Measurements from ENCODE around the gene STAG1.

STAG1 gene

GRCh38 chr3:136694321-136694720, 57.9 kb downstream of the STAG1 start:
- no peak overlapping the region for H3K27ac ChIP-seq (replicated peaks)
- H3K27me3 ChIP-seq (ENCODE audit: insufficient read depth, poor library complexity, severe bottlenecking), result no peaks in the 10 kb centered on the region
- no peak for TF ChIP-seq POLR2AphosphoS5 (IDR thresholded peaks at IDR 0.05; ENCODE audit: low read depth)
- TF ChIP-seq CTCF (IDR thresholded peaks at IDR 0.05; ENCODE audit: insufficient read depth, low read length), result no peak
- no peak for TF ChIP-seq SPI1 (IDR thresholded peaks at IDR 0.05; ENCODE audit: borderline replicate concordance, low read depth)
- no peak for TF ChIP-seq REST (IDR thresholded peaks at IDR 0.05; ENCODE audit: insufficient replicate concordance, low read depth)
- TF ChIP-seq GABPA (IDR thresholded peaks at IDR 0.05; ENCODE audit: low read depth), result no peak
- H3K4me3 ChIP-seq (replicated peaks; ENCODE audit: insufficient read depth, low read length), result no peak overlapping the region
- no peak for DNase-seq (ENCODE audit: low read depth in 1 of 2, low spot score in 1 of 2)

- no peak for TF ChIP-seq SPI1 (IDR thresholded peaks at IDR 0.05; ENCODE audit: borderline replicate concordance, low read depth)
- TF ChIP-seq GABPA (IDR thresholded peaks at IDR 0.05; ENCODE audit: low read depth), result no peak
- no peak for TF ChIP-seq CTCF (IDR thresholded peaks at IDR 0.05; ENCODE audit: insufficient read depth, low read length)
- TF ChIP-seq POLR2AphosphoS5 (IDR thresholded peaks at IDR 0.05; ENCODE audit: low read depth), result no peak
- TF ChIP-seq REST (IDR thresholded peaks at IDR 0.05; ENCODE audit: insufficient replicate concordance, low read depth), result no peak
- Histone ChIP-seq H3K4me3 (replicated peaks; ENCODE audit: insufficient read depth, low read length) (no peak overlapping the region), H3K27me3 (ENCODE audit: insufficient read depth, poor library complexity, severe bottlenecking) (no peaks in the 10 kb centered on the region), H3K27ac (replicated peaks) (peak overlapping the region; percentile 39)
- DNase-seq (ENCODE audit: low read depth in 1 of 2, low spot score in 1 of 2), result peak in 1 of 2 experiments; percentile 41
Measured at GRCh38 chr3:136690599-136690998, 61.6 kb downstream of the STAG1 start.

GRCh38 chr3:136685882-136686281, 66.3 kb downstream of the STAG1 start:
- no peak for DNase-seq (ENCODE audit: low read depth in 1 of 2, low spot score in 1 of 2)
- TF ChIP-seq GABPA (IDR thresholded peaks at IDR 0.05; ENCODE audit: low read depth) (no peak), REST (IDR thresholded peaks at IDR 0.05; ENCODE audit: insufficient replicate concordance, low read depth) (no peak), POLR2AphosphoS5 (IDR thresholded peaks at IDR 0.05; ENCODE audit: low read depth) (no peak), CTCF (IDR thresholded peaks at IDR 0.05; ENCODE audit: insufficient read depth, low read length) (no peak), SPI1 (IDR thresholded peaks at IDR 0.05; ENCODE audit: borderline replicate concordance, low read depth) (no peak)
- Histone ChIP-seq H3K27me3 (ENCODE audit: insufficient read depth, poor library complexity, severe bottlenecking) (no peaks in the 10 kb centered on the region), H3K27ac (replicated peaks) (no peak overlapping the region), H3K4me3 (replicated peaks; ENCODE audit: insufficient read depth, low read length) (no peak overlapping the region)
